ENCODE results near the gene ACTN1. TPM values are rescaled to one million over a fixed set of nuclear protein-coding genes. Genes with fewer than 3 reads are reported as not detected.

The ACTN1 gene
- polyA plus RNA-seq, 10 donors: 37.5 to 58.3 (median 46.4) TPM

DNA sequence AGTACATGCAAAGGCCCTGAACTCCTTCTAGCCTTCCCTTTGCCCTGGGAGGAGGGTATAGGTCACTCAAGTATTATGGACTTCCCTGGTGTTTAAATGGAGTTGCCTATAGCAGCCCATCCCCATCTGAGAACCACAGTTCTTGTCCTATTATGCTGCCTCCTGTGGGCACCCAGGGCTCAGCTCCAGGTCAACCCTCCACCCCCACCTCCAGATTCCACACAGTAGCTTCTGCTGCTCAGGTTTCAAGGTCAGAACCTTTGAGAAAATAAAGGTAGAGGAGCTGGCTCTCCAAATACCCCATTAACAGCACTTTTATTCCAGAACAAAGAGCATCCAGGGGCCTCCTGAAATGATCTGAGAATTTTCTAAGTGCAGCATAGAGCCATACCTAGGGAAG is 57.4 kb downstream of the ACTN1 start:
- no peak for DNase-seq

DNA sequence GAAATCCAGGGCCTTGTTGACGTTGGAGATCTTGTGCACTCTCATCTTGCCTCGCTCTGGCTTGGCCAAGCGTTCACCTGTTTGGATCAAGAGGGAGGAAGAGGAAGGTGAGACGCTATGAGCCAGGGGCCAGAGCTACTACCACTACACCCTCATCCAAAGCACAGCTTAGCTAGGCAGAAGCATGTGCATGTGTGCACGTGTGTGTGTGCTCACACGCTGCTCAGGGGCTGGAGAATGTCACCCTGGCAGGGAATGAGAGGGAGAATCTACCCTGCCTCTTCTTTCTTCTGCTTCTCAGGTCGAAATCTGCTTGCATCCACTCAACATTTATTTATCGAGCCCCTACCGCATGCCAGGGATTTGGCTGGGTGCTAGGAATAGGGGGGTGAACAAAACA is 58.1 kb downstream of the ACTN1 start:
- DNase-seq: no peak

DNA sequence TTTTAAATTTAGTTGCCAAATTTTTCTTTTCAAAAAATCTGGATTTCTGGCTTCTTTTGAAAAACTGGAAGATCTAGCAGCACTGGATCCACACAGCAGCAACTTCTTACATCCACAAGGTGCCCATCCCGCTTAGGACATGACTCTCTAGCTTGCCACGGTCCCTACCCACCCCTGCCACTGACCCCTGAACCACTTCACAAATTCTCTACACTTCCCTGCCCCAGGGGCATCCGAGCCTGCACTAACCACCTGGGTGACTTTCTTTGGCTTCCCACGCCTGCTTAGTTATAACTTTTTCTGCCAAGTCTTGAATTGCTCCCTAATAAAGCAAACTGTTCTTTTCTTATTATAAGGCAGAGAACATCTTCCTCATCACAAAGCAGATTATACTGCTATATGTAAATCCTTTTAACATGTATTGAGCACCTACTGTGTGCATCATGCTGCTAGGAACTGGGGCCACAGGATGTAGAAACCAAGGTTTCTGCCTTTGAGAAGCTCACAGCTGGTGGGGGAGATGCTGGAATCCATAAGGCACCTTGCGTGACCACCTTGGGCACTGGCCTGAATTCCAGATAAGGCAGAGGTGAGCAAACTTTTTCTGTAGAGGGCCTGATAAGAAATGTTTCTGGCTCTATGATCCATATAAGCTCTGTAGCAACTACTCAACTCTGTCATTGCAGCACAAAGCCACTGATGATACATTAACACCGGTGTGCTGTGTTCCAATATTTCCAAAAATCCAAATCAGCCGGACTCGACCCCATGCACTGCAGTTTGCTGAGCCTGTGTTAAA is 59.8 kb downstream of the ACTN1 start:
- no peak for DNase-seq

DNA sequence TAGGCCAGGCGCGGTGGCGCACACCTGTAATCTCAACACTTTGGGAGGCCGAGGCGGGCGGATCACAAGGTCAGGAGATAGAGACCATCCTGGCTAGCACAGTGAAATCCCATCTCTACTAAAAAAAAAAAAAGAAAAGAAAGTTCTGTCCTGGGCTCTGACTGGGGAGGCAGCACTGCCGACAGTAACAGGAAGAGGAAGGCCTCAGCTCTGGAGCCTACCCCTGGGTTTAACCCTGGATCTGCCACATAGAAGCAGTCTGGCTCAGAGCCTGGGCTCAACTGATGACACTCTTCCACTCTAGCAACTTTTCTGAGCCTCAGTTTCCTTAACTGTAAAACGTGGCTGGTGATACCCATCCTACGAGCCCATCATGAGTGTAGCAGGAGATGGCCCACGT is 60.5 kb downstream of the ACTN1 start:
- no peak for DNase-seq

DNA sequence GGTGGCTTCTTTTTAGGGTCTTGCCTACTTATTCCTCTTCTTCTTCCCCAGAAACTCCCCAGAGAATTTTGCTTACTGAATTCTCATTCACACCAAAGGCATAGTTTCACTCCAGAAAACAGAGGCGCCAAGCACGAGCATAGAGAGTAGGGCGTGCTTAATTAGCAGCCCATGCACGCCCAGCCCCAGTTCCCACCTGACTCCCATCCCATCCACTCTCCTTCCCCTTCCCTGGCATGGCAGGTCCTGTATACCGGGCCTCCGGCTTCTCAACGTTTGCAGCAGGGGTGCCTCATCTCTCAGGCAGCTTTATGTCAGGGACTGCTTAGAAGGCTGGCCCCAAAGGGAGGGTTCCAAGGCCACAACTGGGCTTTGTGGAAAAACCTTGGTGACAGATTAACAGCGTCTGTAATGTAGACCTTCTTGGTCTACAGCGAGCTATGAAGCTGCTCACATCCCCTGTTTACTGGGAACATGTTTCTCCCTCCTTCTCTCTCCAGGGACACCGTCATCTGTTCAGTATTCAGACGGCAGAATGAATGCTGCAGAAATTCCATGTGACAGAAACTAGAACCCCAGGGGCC is 62.7 kb downstream of the ACTN1 start:
- DNase-seq: no peak

DNA sequence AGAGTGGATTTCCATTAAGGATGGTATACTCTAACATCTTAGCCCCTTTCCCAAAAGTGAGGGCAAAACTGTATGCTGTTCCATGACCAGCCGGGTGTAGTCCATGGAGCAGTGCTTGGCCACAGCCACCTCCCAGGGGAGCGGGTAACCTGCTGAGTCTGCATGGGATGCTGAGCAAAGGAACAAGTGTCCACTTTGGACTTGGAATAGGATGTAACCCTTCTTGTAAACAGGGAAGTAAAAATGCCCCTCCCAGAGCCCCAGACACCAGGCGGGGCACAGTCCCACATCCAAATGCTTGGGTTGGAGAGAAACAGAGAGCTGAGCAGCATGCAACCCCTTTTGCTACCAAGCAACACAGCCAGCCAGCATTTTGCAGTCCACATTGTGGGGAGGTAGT is 65.6 kb downstream of the ACTN1 start:
- DNase-seq: no peak

DNA sequence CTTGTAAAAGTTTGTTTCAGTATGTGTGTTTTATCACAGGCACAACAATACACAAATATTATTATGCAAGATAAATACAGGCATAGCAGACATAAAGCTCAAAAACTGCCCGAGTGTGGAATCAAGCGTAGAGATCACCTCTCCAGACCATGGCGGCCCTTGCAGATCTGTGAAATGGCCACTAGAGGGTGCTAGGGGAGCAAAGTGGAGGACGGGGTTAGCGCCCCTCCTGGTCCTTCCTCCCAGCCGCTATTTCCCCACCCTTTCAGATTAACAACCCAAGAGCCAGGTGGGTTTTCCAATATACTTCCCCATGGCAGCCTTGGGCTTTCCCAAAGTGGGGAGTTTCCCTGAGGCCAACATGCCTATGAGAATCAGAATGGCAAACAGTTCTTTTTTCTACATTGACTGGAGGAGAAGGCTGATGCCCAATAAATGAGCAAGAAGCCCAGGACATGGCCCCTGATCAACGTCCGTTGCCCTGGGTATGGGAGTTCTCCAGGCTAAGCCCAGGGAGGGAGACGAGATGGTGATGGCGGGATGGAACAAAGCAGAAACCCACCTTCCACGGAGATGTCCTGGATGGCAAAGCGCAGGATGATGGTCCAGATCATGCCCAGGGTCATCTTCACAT is 67.4 kb downstream of the ACTN1 start:
- peak; percentile 69 to 86 (median 84) for DNase-seq

DNA sequence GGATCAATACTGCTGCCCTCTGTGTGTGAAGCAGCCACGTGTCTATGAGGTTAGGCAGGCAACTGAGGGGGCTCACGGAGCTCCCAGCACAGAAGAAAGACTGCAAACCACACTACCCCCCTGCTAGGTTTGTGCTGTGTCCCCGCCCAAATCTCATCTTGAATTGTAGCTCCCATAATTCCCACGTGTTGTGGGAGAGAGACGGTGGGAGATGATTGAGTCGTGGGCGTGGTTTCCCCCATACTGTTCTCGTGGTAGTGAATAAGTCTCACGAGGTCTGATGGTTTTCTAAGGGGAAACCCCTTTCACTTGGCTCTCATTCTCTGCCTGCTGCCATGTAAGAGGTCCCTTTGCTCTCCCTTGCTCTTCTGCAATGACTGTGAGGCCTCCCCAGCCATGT is 68.6 kb downstream of the ACTN1 start:
- DNase-seq: no peak

GRCh38 chr14:68908803-68909202 is 70.3 kb downstream of the ACTN1 start:
- DNase-seq: no peak

DNA sequence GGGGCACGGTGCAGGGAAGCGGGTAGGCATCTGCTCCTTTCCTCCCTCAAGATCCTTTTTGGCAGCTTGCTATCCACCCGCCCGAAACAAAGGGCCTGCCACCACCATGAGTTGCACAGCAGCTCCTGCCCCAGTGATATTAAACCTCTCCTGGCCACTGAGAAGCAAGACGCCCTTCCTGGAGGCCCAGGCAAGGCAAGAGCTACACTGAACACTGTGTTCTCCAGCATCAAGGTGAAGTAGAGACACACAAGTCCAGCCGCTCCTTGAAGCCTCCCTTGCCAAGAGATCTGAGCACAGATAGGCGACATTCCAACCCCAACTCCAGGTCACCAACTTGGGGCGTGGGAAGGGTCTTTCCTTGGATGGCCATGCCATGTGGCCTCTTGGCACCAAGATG is 70.9 kb downstream of the ACTN1 start:
- DNase-seq: no peak

DNA sequence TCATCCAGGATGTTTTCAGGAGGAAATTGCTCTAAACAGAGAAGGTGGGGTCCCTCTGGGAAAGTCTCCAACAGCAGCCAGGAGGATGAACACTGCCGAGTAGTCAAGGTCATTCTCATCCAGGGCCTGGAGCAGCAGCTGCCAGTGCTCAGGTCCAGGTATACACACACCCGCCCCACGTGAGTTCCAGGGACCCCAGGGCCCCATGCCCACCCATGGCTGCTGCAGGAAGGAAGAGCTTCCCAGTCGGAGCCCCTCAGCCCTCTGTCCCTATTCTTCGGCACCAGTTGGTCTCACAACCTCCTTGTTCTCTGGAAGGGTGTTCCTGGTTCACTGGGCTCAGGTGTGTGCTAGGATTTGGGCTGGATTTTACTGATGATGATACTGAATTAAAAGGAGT is 72.7 kb downstream of the ACTN1 start:
- no peak for DNase-seq

DNA sequence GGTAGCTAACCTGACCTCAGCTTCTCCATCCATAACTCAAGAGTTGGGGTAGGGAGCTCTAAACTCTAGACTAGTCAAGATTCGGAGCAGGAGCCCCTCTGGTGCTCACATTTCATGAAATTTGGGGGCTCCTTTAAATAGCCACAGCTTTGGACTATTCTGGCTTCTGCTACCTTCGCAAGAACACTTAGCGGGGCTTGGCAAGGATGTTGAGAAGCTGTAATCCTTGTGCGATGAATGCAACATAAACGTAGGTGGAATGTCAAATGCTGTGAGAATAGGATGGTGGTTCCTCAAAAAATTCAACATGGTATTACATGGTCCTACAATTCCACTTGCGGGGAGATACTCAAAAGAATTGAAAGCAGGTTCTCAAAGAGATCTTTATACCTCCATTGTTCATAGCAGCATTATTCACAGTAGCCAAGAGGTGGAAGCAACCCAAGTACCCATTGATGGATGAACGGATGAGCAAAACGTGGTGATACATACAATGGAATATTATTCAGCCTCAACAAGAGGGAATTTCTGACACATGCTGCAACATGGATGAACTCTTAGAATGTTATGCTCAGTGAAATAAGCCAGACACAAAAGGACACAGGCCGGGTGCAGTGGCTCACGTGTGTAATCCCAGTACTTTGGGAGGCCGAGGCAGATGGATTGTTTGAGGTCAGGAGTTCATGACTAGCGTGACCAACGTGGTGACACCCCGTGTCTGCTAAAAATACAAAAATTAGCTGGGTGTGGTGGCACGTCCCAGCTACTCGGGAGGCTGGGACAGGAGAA is 73.8 kb downstream of the ACTN1 start:
- no peak for DNase-seq

GRCh38 chr14:68902357-68902756 is 76.7 kb downstream of the ACTN1 start:
- DNase-seq: no peak

GRCh38 chr14:68899033-68899603 is 80.0 kb downstream of the ACTN1 start:
- DNase-seq: no peak

GRCh38 chr14:68898248-68899032 is 80.7 kb downstream of the ACTN1 start:
- no peak for DNase-seq

DNA sequence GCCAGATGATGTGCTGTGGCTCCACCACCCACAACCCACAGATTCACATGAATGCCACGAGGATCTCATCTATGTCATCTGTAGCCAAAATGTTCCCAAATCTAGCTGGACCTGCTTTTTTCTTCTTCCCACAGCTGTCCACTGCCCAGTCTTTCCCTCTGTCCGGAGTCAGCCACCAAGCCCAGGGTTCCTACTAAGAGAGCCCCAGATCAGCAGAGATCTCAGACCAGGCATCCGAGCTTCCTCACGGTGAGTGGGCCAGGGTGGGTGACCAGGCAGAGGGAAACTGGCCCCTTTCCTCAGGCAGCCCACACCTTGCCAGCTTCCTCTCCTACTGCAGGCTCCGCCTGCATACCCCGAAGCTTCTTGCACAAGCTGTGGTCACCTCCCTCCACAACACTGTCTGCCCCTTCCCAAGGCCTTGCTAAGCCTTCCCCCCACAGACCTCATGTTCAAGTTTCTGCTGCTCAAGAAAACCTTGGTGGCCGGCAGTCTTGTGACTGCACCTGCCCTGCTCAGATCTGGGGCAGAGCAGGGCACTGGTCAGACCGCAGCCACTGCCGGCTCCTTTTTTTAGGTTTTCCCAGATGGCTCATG is 81.4 kb downstream of the ACTN1 start:
- DNase-seq: no peak

DNA sequence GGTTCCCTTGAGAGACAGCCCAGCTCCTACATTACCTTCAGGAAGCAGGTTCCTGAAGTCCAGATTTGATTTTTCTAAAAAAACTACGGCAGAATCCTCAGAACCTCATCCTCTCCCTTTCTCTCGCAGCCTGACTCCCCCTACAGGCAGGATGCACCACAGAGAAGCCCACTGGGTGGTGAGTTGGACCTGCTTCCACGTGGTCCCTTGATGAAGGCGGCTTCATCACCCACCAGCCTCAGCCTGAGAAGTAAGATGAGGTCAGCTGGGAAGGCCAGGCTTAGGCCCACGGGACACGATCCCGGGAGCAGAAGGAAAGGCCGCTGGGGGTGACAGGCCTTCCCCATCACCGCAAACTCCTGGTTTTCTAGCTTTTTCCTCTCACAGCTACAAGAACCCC is 83.0 kb downstream of the ACTN1 start:
- DNase-seq: no peak

- DNase-seq: no peak
Measured at GRCh38 chr14:68894802-68895703, 84.0 kb downstream of the ACTN1 start.

DNA sequence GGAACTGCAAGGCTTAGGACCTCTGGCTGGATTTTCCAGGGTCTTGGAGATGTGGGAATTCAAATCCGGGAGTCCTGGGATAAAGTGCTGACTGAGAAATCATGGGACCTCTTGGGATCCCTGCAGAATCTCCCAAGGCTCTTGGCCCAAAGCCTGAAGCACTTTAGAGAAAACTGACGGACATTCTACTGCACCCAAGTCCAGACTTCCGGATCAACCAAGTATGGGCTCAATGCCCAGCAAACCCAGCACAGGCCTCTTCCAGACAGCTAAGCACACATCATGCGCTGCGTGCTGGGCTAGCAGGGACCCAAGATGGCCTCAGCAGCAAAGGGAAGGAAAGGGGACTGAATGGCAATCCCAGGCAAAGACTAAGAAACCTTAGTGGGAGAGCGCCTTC is 85.0 kb downstream of the ACTN1 start:
- no peak for DNase-seq

DNA sequence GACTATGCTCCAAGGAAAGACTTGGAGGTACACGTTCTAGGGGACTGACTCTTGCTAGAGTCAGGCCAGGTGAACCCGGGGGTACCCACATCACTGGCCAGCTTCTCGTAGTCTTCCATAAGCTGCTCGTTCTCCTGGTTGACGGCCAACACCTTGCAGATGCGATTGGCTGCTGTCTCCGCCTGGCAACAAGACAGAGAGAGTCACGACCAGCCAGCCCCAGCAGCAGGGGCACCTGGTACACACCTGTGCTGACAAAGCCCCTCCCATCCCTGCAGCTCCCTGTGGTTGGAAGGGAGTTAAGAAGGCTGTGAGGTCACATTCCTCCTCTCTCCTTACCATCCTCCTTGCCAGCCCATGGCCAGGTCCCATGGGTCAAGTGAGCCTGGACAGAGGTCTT is 85.5 kb downstream of the ACTN1 start:
- no peak for DNase-seq
